Measurements from ENCODE around the gene KLF16.
"Not testable (repeated sequence)": the region's sequence is repeated elsewhere in the genome, so short reads cannot be mapped to it uniquely, and the experiment has no call there.

KLF16 gene

GRCh38 chr19:1863328-1863637 is at the start of gene KLF16:
Gene KLF16, minus strand, starts transcription at chr19:1863579. Its CDS starts 82 bp downstream, at chr19:1863497.
- no peak for DNase-seq

DNA sequence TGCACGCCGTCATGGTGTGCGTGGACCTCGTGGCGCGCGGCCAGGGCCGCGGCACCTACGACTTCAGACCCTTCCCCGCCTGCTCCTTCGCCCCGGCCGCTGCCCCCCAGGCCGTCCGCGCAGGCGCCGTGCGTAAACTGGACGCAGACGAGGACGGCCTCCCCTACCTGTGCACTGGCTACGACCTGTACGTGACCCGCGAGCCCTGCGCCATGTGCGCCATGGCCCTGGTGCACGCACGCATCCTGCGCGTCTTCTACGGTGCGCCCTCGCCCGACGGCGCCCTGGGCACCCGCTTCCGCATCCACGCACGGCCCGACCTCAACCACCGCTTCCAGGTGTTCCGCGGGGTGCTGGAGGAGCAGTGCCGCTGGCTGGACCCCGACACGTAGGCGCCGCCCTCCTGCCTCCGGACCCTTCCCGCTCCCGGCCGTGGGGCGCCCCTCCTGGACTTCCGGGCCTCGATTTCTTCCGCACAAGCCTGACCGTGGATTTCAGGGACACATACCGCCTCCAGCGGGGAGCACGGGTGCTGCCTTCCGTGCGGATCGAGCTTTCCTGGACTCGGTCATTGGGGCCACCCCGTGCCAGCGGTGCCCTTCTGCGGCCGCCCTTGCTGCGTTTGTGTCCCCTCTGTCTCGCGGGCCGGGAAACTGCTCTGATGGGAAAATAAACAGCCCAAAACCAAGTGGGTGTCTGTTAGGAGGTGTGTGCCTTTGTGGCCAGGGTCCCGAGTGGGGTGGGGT is 49.6 kb upstream of the KLF16 start:
- no peak for DNase-seq

- DNase-seq: no peak
Measured at GRCh38 chr19:1911995-1912394, 48.6 kb upstream of the KLF16 start.

- no peak for DNase-seq
Measured at GRCh38 chr19:1911098-1911497, 47.7 kb upstream of the KLF16 start.

- no peak for DNase-seq
Measured at GRCh38 chr19:1910177-1910576, 46.8 kb upstream of the KLF16 start.

- DNase-seq: no peak
Measured at GRCh38 chr19:1909761-1910080, 46.3 kb upstream of the KLF16 start.

GRCh38 chr19:1908364-1908678 is 44.9 kb upstream of the KLF16 start:
- no peak for DNase-seq

DNA sequence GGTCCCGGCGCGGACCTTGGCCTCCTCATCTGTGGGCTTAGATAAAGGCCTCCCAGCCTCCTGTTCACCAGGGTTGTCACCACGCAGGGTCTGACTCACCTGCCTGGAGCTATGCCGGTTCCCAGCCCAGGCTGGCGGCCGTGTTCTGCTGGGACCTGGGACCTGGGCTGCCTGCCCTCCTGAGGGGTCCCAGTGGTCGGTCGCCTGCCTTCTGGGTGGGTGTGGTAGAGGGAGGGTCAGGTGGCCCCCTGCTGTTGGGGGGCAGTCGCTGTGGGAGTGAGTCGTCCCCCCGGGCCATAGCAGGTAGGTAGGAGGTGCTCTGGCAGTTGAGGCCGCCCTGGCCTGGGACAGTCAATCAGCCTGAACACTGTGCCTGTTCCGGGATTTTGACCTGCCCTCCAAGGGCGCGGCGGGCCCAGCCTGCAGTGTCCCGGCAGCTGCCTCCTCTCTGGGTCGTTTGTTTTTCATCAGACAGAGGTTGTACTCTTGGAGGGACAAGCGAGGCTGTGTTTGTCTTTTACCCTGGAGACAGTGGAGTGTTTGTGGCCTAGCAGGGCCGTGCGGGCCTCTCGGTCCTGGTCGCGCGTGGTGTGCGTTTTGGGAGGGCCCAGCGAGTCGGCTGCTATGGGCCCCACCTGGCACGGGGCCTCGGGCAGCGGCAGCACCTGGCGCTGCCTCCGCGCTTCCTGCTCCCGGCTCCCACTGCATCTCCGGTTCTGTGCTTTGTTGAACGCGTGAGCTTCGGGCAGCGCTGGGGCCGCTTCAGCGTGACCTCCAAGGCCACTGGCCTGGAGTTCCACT is 44.4 kb upstream of the KLF16 start:
- DNase-seq: no peak

- DNase-seq: no peak
Measured at GRCh38 chr19:1906985-1907562, 43.7 kb upstream of the KLF16 start.

DNA sequence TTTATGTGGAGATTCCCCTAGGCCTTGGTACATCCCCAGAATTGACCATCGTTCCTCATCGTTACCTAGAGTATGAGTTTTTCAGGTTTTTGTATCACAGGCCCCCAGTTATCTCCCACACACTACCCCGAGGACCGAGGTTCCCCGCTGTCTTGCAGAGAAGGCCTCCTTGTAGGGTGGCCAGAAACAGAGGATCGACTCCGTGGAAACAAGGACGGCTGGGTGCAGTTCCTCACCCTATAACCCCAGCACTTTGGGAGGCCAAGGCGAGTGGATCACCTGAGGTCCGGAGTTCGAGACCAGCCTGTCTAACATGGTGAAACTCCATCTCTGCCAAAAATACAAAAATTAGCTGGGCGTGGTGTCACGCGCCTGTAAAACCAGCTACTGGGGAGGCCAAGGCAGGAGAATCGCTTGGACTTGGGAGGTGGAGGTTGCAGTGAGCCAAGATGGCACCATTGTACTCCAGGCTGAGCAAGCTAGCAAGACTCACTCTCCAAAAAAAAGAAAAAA is 42.5 kb upstream of the KLF16 start:
- no peak for DNase-seq

DNA sequence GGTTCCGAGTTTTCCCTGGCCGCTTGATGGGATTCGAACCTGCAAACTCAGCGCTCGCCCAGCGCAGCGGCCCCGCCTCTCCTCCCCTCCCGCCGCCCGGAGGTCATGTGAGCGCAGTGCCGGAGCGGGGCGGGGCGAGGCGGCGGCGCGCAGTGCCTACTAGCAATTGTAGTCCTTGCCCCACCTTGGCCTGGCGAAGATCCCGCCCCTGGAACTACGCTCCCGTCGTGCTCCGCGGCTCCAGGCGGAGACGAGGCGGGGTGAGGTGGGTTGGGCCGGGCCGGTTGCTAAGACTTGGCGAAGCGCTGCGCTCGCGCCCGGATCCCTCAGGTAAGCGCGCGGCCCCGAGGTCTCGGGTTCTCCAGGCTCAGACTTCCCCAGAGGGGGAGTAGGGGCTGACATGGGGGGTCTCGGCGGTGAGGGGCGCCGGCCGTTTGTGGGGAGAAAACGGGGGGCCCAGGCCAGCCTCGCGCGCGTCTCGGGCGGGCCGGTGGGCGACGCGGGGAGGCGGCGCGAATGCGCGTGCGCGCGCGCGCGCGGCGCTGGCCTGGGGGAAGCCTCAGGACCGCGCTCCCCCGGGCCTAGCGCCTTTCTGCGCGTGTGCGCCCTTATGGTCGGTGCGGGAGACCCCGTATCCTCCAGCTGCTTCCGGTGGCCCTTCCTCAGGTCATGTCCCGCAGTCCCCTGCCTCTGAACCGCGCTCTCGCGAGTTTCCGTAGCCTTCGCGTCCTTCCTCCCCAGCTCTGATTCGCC is 41.9 kb upstream of the KLF16 start, which contains the start of the genes ADAT3 and SCAMP4:
ADAT3 (plus strand) TSS at position 290 of the 753 bp plus-strand sequence. CDS start 6,649 bp downstream, outside the sequence.
SCAMP4 (plus strand) TSS at position 290 of the 753 bp plus-strand sequence. CDS start 9,621 bp downstream, outside the sequence.
- peak; percentile 98 for DNase-seq

DNA sequence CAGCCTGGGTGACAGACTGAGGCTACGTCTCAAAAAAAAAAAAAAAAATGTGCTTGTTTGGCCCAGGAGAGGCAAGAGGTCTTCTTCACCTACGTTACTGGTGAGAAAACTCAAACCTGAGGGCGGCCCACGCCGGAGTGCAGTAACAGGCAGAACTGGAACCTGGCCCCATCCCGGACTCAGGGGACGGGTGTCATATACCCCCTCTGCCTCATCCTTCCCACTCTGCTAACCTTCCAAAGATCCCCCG is 41.4 kb upstream of the KLF16 start:
- DNase-seq: no peak

- DNase-seq: no peak
Measured at GRCh38 chr19:1902923-1903322, 39.5 kb upstream of the KLF16 start.

GRCh38 chr19:1901940-1902404 is 38.6 kb upstream of the KLF16 start:
- no peak for DNase-seq

DNA sequence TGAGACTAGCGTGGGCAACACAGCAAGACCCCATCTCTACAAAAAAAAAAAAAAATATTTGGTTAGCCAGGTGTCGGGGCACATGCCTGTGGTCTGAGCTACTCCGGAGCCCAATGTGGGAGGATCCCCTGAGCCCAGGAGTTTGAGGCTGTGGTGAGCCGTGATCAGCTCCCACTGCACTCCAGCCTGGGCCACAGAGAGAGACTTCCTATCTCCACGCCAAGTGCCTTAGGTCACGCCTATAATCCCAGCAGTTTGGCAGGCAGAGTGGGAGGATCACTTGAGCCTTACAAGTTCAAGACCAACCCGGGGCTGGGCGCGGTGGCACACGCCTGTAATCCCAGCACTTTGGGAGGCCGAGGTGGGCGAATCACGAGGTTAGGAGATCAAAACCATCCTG is 33.1 kb upstream of the KLF16 start:
- DNase-seq: no peak

GRCh38 chr19:1893791-1894190 is 30.4 kb upstream of the KLF16 start:
- DNase-seq: no peak

GRCh38 chr19:1889907-1890306 is 26.5 kb upstream of the KLF16 start:
- DNase-seq: no peak

DNA sequence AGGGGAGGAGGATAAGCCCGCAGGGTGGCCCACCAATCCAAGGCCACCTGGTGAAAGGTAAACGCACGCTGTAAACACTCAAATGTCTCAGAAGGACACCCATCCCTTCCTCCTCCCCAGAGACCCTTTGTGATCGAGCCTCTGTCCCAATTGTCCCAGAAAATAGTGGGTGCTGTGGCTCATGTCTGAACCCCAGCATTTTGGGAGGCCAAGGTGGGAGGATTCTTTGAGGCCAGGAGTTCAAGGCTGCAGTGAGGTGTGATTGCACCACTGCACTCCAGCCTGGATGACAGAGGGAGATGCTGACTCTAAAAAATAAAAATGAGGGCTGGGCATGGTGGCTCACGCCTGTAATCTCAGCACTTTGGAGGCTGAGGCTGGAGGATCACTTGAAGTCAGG is 25.0 kb upstream of the KLF16 start:
- no peak for DNase-seq

DNA sequence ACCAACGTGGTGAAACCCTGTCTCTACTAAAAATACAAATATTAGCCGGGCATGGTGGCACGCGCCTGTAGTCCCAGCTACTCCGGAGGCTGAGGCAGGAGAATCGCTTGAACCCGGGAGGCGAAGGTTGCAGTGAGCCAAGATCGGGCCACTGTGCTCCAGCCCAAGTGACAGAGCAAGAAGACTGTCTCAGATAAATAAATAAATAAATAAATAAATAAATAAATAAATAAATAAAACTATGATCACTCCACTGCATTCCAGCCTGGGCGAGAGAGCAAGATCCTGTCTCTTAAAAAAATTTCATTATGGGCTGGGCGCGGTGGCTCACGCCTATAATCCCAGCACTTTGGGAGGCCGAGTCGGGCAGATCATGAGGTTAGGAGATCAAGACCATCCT is 23.0 kb upstream of the KLF16 start:
- not testable (repeated sequence) for DNase-seq

GRCh38 chr19:1885398-1886119 is 22.2 kb upstream of the KLF16 start, which contains the start of gene ABHD17A:
Gene ABHD17A, minus strand, starts transcription at chr19:1885496. Its CDS starts 3,930 bp downstream, at chr19:1881566.
- peak; percentile 84 for DNase-seq

DNA sequence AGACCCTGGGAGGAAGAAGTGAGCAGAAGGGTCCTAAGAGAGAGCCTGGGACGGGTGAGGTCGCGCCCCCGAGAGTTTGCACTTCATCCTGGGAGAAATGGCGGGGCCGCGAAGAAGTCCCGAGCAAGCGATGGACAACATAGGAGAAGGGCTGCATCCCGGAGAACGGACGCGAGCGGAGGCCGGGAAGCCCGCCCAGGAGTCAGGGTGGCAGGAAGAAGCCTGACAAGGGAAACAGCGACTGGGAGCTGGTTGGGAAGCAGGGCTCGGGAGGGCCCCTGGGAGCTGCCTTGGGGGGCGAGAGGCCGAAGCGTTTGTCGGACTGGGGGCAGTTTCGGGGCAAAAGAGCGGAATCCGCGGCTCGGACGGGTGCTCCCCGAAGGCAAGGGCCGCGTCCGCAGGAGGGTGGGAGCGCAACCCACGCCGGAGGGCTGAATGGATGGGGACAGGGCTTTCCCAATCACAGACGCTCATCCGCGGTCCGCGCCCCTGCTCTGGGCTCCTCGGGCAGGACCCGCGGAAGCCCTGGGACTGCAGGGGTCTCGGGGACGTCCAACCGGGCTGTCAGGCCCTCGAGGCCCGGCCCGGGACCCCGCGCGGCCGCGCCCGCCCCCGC is 21.4 kb upstream of the KLF16 start:
- no peak for DNase-seq

DNA sequence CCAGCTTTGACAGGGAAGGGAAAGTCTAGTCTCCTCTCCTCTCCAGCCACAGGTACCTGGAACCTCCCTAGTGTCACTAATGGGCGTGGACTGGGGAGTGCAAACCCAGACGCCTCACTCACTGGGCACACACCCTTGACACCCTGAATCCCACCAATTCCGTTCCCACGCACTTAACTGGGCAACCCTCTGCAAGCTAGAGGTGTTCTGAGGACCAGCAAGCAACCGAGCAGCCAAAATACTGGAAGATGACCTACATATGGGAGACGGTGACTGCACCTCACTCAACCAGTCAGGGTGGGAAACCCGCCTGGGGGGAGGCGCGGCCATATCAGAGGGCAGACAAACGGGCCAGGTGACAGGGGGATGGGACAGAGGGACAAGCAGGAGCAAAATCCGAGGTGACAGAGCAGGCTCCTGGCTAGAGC is 20.9 kb upstream of the KLF16 start:
- no peak for DNase-seq

Data from NCI-H1092 treated with DMSO at 0.1 percent for 48 hours (cell line).